CD4-positive, CD25-positive, alpha-beta regulatory T cell (primary cell): Measurements from ENCODE around the gene ASGR1. TPM values are rescaled to one million over a fixed set of nuclear protein-coding genes. Genes with fewer than 3 reads are reported as not detected.

Experiments used
- ATAC-seq, 2 donors: fragments of 150-1000 bp; cut with Tn5 transposase; one replicate each; pipeline ENCODE4 v1.10.0; 2021; ENCODE audit warnings: low read depth in 2 of 2, moderate number of reproducible peaks in 2 of 2, moderate library complexity in 1 of 2
- DNase-seq, 3 donors: peaks; one replicate each; pipeline versions ENCODE4 v3.0.0 to v3.0.0-alpha.2; 2012 to 2022; ENCODE audit warnings: mixed read lengths in 1 of 3
- H3K27ac ChIP-seq: one replicate; pipeline ENCODE4 v1.7.0; 2013; ENCODE audit warnings: mild to moderate bottlenecking, low read length; ENCODE audit not compliant: insufficient read depth, poor library complexity, severe bottlenecking
- H3K27me3 ChIP-seq: one replicate; pipeline ENCODE4 v1.7.0; 2013; ENCODE audit warnings: low read length; ENCODE audit not compliant: control insufficient read depth, insufficient read depth
- H3K36me3 ChIP-seq: one replicate; pipeline ENCODE4 v1.7.0; 2013; ENCODE audit warnings: mild to moderate bottlenecking, low read length, moderate library complexity; ENCODE audit not compliant: control insufficient read depth, insufficient read depth
- H3K4me1 ChIP-seq: 2 replicates; pipeline ENCODE4 v1.7.0; 2013; ENCODE audit warnings: mild to moderate bottlenecking, low read length; ENCODE audit not compliant: insufficient read depth, control insufficient read depth, poor library complexity, severe bottlenecking
- H3K4me3 ChIP-seq: one replicate; pipeline ENCODE4 v1.7.0; 2013; ENCODE audit warnings: low read depth, mild to moderate bottlenecking, low read length, moderate library complexity
- H3K9me3 ChIP-seq, 2 experiments: 1 replicate in 1 of 2; 2 replicates in 1 of 2; pipeline ENCODE4 v1.7.0; 2013; ENCODE audit warnings: low read length in 2 of 2, mild to moderate bottlenecking in 1 of 2, moderate library complexity in 1 of 2; ENCODE audit not compliant: control insufficient read depth in 2 of 2
- H3K27ac Mint-ChIP-seq, 3 donors: one replicate each; pipeline ENCODE4 v1.8.0; 2020 to 2022; ENCODE audit warnings: mild to moderate bottlenecking in 3 of 3, mixed read lengths in 3 of 3, moderate library complexity in 2 of 3
- H3K27me3 Mint-ChIP-seq: one replicate; pipeline ENCODE4 v1.8.0; 2022; ENCODE audit warnings: mild to moderate bottlenecking, mixed read lengths
- H3K36me3 Mint-ChIP-seq: one replicate; pipeline ENCODE4 v1.8.0; 2020; ENCODE audit warnings: mixed read lengths
- H3K4me1 Mint-ChIP-seq, 4 donors: one replicate each; pipeline ENCODE4 v1.8.0; 2020 to 2022; ENCODE audit warnings: mixed read lengths in 4 of 4, mild to moderate bottlenecking in 1 of 4
- H3K4me3 Mint-ChIP-seq, 4 donors: one replicate each; pipeline ENCODE4 v1.8.0; 2020 to 2022; ENCODE audit warnings: mild to moderate bottlenecking in 4 of 4, mixed read lengths in 4 of 4, moderate library complexity in 3 of 4
- H3K9me3 Mint-ChIP-seq, 7 donors: one replicate each; pipeline ENCODE4 v1.8.0; 2020 to 2022; ENCODE audit warnings: mixed read lengths in 7 of 7, mild to moderate bottlenecking in 3 of 7, moderate library complexity in 2 of 7
- polyA plus RNA-seq, 4 donors: library from polyadenylated mRNA; unstranded; fragments of 300-500 nt; fragmentation: Illumina TruSeq; gene quantifications; one replicate each; pipeline ENCODE4 v1.2.3, GENCODE V29; 2021
- total RNA-seq: library from RNA; stranded (reverse); gene quantifications from one replicate; pipeline ENCODE4 v1.2.3, GENCODE V29; 2022

The ASGR1 gene
- total and polyA plus RNA-seq, 5 donors from 2014 or later: 0.24 TPM; not detected in 4

DNA sequence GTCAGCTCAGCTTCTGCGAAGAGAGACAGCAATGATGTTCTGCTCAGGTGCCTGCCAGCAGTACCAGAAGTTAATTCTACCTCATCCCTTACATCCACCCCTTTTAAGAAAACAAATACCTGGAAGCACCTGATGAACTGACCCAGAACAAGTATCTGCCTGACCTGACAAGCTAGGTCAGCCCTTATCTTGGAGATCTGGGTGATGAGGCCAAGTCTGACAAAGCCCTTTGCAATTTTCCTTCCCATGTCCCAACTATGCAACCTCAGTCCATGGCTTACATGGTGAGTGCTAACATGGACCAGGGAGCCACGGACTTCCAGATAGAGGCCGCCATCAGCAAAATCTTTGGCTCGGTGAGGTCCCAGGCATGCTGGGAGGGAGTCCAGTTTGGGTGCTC, 44.2 kb upstream of the ASGR1 start:
- no peak for DNase-seq
- H3K27ac ChIP-seq: no peak overlapping the region
- Mint-ChIP-seq H3K4me1 (peaks cover 0 to 35% (median 24%) of the 10 kb centered on the region in 4 donors), H3K36me3 (peaks cover 13% of the 10 kb centered on the region), H3K9me3 (no peaks in the 10 kb centered on the region), H3K27me3 (no peaks in the 10 kb centered on the region), H3K27ac (no peak overlapping the region), H3K4me3 (peak overlapping the region in 1 of 4 donors; percentile 63)
- peaks cover 30% of the 10 kb centered on the region for H3K4me1 ChIP-seq
- H3K4me3 ChIP-seq: no peak overlapping the region
- peaks cover 39% of the 10 kb centered on the region for H3K36me3 ChIP-seq
- ATAC-seq: no peak
- H3K27me3 ChIP-seq: no peaks in the 10 kb centered on the region
- H3K9me3 ChIP-seq: no peaks in the 10 kb centered on the region

DNA sequence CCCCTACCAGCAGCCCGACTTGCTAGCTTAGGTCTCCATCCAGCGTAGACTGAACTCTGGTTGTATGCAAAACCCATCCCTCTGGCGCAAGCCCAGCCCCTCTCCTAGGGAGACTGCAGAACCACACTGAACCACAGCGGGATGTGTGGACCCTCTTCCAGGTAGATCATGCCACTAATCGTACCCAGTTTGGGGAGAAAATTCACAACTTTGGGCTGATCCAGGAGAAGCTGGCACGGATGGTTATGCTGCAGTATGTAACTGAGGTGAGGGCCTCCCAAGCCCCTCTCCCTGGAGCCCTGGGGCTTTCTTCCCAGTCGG, 43.8 kb upstream of the ASGR1 start:
- Histone ChIP-seq H3K27me3 (no peaks in the 10 kb centered on the region), H3K36me3 (peaks cover 36% of the 10 kb centered on the region), H3K4me1 (peaks cover 31% of the 10 kb centered on the region), H3K9me3 (no peaks in the 10 kb centered on the region), H3K4me3 (no peak overlapping the region), H3K27ac (no peak overlapping the region)
- Mint-ChIP-seq H3K27me3 (no peaks in the 10 kb centered on the region), H3K4me3 (no peak overlapping the region), H3K4me1 (peaks cover 0 to 36% (median 23%) of the 10 kb centered on the region in 4 donors), H3K27ac (no peak overlapping the region), H3K9me3 (no peaks in the 10 kb centered on the region), H3K36me3 (peaks cover 10% of the 10 kb centered on the region)
- no peak for ATAC-seq
- no peak for DNase-seq

DNA sequence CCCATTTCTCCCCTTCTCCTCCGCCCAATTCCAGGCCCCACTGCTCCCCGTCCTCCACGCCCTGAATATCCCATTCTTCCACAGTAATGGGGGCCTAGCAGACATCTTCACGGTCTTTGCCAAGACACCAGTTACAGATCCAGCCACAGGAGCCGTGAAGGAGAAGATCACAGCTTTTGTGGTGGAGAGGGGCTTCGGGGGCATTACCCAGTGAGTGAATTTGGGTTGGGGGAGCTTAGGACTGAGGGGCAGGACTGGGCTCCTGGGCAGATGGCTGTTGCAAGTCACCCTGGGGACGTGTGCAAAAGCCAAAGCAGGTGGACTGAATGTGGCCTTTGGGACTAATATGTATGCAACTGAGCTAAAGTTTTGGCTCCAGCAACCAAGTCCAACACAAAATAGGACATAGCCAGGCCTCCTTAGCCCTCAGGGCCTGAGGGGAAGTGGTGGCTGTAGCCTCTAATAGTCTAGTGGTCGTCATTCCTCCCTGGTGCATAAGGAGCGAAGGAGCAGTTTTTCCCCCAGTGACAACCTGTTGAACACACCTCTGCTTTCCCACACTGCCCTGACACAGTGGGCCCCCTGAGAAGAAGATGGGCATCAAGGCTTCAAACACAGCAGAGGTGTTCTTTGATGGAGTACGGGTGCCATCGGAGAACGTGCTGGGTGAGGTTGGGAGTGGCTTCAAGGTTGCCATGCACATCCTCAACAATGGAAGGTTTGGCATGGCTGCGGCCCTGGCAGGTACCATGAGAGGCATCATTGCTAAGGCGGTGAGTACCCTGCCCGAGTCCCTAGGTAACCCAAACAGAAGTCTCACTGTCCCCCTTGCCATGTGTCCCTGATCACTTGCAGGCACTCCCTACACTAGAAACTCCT, 43.2 kb upstream of the ASGR1 start:
- Histone ChIP-seq H3K27ac (no peak overlapping the region), H3K4me3 (no peak overlapping the region), H3K4me1 (peaks cover 36% of the 10 kb centered on the region), H3K36me3 (peaks cover 31% of the 10 kb centered on the region), H3K9me3 (no peaks in the 10 kb centered on the region), H3K27me3 (no peaks in the 10 kb centered on the region)
- no peaks in the 10 kb centered on the region for H3K9me3 Mint-ChIP-seq
- H3K27ac Mint-ChIP-seq: no peak overlapping the region
- no peak for DNase-seq
- H3K27me3 Mint-ChIP-seq: no peaks in the 10 kb centered on the region
- peak overlapping the region in 1 of 4 donors; percentile 96 for H3K4me3 Mint-ChIP-seq
- H3K4me1 Mint-ChIP-seq: peaks cover 0 to 40% (median 22%) of the 10 kb centered on the region in 4 donors
- H3K36me3 Mint-ChIP-seq: peaks cover 9% of the 10 kb centered on the region
- no peak for ATAC-seq

- peaks cover 25% of the 10 kb centered on the region for H3K36me3 ChIP-seq
- H3K9me3 ChIP-seq: no peaks in the 10 kb centered on the region
- H3K4me3 ChIP-seq: no peak overlapping the region
- Mint-ChIP-seq H3K4me1 (peaks cover 0 to 45% (median 25%) of the 10 kb centered on the region in 4 donors), H3K9me3 (no peaks in the 10 kb centered on the region), H3K4me3 (peak overlapping the region; percentile 83 to 96 (median 90)), H3K27me3 (no peaks in the 10 kb centered on the region), H3K36me3 (peaks cover 9% of the 10 kb centered on the region), H3K27ac (peak overlapping the region; percentile 38 to 91 (median 91))
- H3K27me3 ChIP-seq: no peaks in the 10 kb centered on the region
- DNase-seq (no peak), ATAC-seq (no peak)
- H3K4me1 ChIP-seq: peaks cover 44% of the 10 kb centered on the region
- H3K27ac ChIP-seq: no peak overlapping the region
These were observed 42.3 kb upstream of the ASGR1 start for GRCh38 chr17:7221278-7222092.

DNA sequence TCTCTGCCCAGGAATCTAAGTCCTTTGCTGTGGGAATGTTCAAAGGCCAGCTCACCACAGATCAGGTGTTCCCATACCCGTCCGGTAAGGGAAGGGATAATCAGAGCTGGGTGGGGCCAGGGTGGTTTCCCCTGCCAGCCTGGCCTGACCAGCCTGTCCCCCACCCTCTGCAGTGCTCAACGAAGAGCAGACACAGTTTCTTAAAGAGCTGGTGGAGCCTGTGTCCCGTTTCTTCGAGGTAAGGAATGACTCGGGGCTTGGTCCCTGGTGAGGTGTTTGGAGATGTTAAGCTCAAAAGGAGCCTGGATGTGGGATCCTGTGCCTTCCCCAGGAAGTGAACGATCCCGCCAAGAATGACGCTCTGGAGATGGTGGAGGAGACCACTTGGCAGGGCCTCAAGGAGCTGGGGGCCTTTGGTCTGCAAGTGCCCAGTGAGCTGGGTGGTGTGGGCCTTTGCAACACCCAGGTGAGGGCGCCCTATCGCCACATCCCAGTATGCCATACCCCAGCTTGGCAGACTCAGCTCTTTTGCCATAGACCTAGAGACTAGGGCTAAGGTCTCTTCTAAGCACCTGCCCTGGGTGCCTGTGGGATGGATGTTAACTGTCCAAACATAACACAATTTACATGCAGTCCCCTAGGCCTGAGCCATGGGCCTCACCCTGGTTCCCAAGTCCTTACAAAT, 41.6 kb upstream of the ASGR1 start:
- Mint-ChIP-seq H3K4me3 (peak overlapping the region; percentile 89 to 96 (median 94)), H3K36me3 (peaks cover 9% of the 10 kb centered on the region), H3K27ac (peak overlapping the region; percentile 88 to 91 (median 91)), H3K4me1 (peaks cover 0 to 52% (median 27%) of the 10 kb centered on the region in 4 donors), H3K27me3 (no peaks in the 10 kb centered on the region), H3K9me3 (no peaks in the 10 kb centered on the region)
- H3K9me3 ChIP-seq: no peaks in the 10 kb centered on the region
- H3K36me3 ChIP-seq: peaks cover 25% of the 10 kb centered on the region
- H3K27ac ChIP-seq: peak overlapping the region; percentile 83
- peaks cover 48% of the 10 kb centered on the region for H3K4me1 ChIP-seq
- no peaks in the 10 kb centered on the region for H3K27me3 ChIP-seq
- peak; percentile 32 to 77 (median 59) for DNase-seq
- peak; percentile 55 to 62 for ATAC-seq
- peak overlapping the region; percentile 63 for H3K4me3 ChIP-seq

- Histone ChIP-seq H3K36me3 (peaks cover 23% of the 10 kb centered on the region), H3K27me3 (no peaks in the 10 kb centered on the region), H3K4me1 (peaks cover 53% of the 10 kb centered on the region), H3K9me3 (no peaks in the 10 kb centered on the region), H3K4me3 (peak within 1 kb of the TSS; percentile 75), H3K27ac (peak within 1 kb of the TSS; percentile 83)
- Mint-ChIP-seq H3K9me3 (no peaks in the 10 kb centered on the region), H3K4me1 (peaks cover 0 to 58% (median 29%) of the 10 kb centered on the region in 4 donors), H3K36me3 (peaks cover 9% of the 10 kb centered on the region), H3K27ac (peak within 1 kb of the TSS; percentile 91 to 97 (median 97)), H3K4me3 (peak within 1 kb of the TSS; percentile 89 to 96 (median 94)), H3K27me3 (no peaks in the 10 kb centered on the region)
- ATAC-seq (peak; percentile 74 to 77), DNase-seq (peak; percentile 59 to 82 (median 65))
These were observed 40.8 kb upstream of the ASGR1 start, which contains the start of the genes ACADVL and DLG4 for GRCh38 chr17:7219812-7220592. Gene ACADVL, plus strand, starts transcription at chr17:7219938. Its CDS starts 47 bp downstream, at chr17:7219985. Gene DLG4, minus strand, starts transcription at chr17:7219836.
